SK-N-MC (cell line): ENCODE measurements around the gene ACE.

ENCODE experiments used
- EZH2 ChIP-seq: fragments of 200-600 bp; sonication (generic); IDR thresholded peaks from one replicate; pipeline ENCODE4 v1.6.1; 2017; ENCODE audit warnings: antibody characterized with exemption
- FOXP2 ChIP-seq: optimal IDR thresholded peaks from 2 replicates; pipeline ENCODE3; 2011; ENCODE audit warnings: mild to moderate bottlenecking, moderate library complexity; ENCODE audit not compliant: insufficient read depth; ENCODE audit errors: extremely low read length, control extremely low read depth
- POLR2AphosphoS5 ChIP-seq: IDR thresholded peaks from 2 replicates; pipeline ENCODE4 v1.6.1; 2012; ENCODE audit warnings: mild to moderate bottlenecking, low read depth, low read length, borderline replicate concordance

- TF ChIP-seq POLR2AphosphoS5 (no peak), EZH2 (no peak), FOXP2 (no peak)
Observed at GRCh38 chr17:63437287-63438091, 39.4 kb upstream of the ACE start.
